GM19099 (cell line): ENCODE measurements around the gene PCDHGC5.

Experiments used
- POLR2A ChIP-seq: IDR thresholded peaks from 3 replicates; pipeline ENCODE4 v1.6.1; 2011; ENCODE audit warnings: low read depth; ENCODE audit not compliant: insufficient read length; ENCODE audit errors: extremely low read depth

Gene PCDHGC5

GRCh38 chr5:141514330-141515133 is 25.7 kb downstream of the PCDHGC5 start:
- no peak for TF ChIP-seq POLR2A

GRCh38 chr5:141515141-141515540 is 26.3 kb downstream of the PCDHGC5 start:
- TF ChIP-seq POLR2A: no peak

GRCh38 chr5:141515946-141516671 is 27.2 kb downstream of the PCDHGC5 start:
- no peak for TF ChIP-seq POLR2A

DNA sequence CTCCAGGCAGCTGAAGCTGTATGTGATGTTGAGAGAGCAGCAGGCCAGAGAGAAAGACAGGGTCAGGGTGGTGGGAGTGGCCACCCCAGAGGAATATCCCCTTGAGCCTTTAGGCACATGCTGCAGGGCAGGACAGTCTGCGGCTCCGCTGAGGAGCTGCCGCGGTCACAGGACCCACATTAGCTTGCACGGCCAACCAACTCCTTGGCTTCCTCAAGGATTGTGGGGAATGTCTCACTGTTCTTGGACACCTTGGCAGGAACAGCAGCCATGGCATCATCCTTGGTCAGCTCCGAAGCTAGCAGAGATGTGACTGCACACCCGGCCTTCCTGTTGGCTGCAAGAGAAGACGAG is 27.8 kb downstream of the PCDHGC5 start:
- no peak for TF ChIP-seq POLR2A

- no peak for TF ChIP-seq POLR2A
Observed at GRCh38 chr5:141517312-141517711, 28.4 kb downstream of the PCDHGC5 start.

GRCh38 chr5:141517880-141518617 is 29.2 kb downstream of the PCDHGC5 start:
- no peak for TF ChIP-seq POLR2A

DNA sequence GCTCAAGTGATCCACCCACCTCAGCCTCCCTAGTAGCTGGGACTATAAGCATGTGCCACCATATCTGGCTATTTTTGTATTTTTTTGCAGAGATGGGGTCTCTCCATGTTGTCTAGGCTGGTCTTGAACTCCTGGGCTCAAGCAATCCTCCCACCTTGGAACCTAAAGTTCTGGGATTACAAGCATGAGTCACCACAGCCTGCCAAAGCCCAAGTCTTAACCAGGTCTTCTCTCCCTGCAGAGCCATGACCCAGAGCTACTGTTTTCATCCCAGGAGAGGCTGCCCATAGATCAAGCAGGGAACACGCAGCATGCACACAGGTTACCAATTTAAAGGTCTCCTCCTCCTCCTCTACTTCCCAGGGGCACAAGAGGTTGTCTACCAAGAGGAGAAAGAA is 29.7 kb downstream of the PCDHGC5 start:
- no peak for TF ChIP-seq POLR2A

DNA sequence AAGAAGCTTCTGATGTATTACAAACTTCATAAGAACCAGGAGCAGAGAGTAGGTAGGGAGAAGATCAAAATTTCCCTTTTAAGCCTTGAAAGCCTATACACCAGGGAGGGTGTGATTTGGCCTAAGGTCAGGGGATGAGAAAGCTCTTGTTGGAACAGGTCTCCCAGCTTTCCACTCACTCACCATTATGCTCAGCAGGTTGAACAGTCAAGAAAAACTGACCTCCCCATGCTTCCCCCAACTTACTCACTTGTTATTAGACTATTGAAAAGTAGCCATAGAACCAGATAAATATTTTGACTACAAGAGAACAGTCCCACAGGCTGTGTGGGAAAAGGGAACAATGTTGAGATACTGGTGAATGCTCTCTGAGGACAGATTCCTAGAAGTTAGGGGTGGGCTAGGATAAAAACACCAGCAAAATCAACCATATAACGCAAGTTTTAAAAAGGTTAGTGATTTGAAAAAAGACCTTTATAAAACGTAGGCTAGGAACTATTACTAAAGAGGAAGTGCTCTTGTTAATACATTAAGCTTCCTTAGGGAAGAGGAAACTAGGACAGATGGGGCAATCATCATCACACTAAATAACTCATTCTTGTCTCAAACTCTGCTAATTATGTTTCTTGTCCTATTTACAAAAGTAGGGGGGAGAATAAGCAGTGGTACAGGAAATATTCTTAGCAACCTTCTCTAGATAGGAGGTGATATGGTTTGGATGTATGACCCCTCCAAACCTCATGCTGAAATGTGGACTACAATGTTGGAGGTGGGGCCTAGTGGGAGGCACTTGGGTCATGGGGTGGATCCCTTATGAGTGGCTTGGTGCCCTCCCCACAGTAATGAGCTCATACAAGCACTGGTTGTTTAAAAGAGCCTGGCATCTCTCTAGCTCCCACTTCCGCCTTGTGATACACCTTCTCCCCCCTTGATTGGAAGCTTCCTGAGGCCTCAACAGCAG is 31.0 kb downstream of the PCDHGC5 start:
- no peak for TF ChIP-seq POLR2A

- no peak for TF ChIP-seq POLR2A
Observed at GRCh38 chr5:141521244-141521781, 32.4 kb downstream of the PCDHGC5 start.

- TF ChIP-seq POLR2A: no peak
Observed at GRCh38 chr5:141522301-141522700, 33.4 kb downstream of the PCDHGC5 start.

DNA sequence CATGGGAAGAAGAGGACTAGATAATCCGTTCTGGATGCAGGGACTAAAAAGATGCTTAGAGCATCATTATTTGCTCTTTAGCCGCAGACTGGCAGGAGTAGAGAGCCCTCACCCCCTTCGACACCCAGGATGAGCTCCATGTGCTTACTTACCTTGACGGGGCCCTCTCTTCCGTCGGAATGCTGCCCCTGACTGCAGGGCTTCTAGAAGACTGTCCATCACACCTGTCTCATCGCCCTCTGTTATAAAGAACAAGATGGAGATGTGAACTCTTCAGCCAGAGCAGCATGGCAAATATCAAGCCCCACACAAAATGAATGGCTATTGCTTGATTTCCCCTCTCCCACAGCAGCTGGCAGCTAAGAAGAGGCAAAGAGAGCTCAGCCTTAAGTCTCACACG is 35.1 kb downstream of the PCDHGC5 start:
- no peak for TF ChIP-seq POLR2A

- no peak for TF ChIP-seq POLR2A
Observed at GRCh38 chr5:141524604-141525597, 36.0 kb downstream of the PCDHGC5 start.

GRCh38 chr5:141525653-141526052 is 36.8 kb downstream of the PCDHGC5 start:
- no peak for TF ChIP-seq POLR2A

DNA sequence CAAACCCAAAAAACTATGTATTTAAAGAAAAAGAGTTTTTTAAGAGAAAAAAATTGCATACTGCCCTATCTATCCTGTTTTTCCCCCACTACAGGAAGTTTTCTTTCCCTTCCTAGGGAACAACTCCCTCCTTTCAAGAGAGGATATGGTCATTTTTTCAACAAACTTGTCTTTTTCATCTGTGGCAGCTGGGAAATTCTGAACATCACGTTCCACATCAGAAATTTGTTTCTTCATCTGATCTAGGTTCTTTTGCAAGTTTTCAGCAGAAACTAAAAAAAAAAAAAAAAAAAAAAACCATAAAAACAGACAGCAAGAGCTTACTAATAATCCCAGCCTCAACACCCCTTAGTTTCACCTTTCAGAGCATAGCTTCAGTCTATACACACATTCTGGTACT is 38.5 kb downstream of the PCDHGC5 start:
- TF ChIP-seq POLR2A: no peak
